ENCODE data around the gene KIN.

KIN gene, protein sequence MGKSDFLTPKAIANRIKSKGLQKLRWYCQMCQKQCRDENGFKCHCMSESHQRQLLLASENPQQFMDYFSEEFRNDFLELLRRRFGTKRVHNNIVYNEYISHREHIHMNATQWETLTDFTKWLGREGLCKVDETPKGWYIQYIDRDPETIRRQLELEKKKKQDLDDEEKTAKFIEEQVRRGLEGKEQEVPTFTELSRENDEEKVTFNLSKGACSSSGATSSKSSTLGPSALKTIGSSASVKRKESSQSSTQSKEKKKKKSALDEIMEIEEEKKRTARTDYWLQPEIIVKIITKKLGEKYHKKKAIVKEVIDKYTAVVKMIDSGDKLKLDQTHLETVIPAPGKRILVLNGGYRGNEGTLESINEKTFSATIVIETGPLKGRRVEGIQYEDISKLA

DNA sequence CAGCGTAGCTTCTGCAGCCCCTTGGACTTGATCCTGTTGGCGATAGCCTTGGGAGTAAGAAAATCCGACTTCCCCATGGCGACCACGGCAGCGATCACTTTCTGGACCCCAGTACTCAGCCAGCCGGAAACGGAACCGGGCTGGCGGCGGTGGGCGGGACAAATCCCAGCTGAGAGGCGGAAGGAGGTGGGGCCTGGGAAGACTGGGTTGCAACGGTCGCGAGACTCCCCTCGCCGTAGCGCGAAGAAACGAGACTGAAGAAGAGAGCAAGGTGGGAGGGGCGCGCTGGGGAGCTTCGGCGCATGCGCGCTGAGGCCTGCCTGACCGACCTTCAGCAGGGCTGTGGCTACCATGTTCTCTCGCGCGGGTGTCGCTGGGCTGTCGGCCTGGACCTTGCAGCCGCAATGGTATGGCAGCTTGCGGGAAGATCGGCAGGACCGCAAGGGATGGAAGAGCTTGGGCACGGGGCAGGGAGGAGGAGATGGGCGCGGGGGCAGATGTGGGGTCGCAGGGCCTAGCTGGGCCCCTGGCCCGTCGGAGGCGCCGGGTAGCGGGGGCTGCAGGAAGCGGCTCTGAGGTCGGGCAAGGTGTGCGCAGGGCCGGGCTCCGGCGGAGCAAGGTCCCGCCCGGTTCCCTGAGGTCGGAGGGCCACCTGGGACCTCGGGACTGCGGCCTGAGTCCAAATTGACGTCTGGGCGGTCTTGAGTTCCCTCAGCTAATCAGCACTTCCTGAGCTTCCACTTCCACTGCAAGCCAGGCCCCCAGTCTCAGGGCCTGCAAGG, at the start of gene KIN, which contains the start of gene ATP5F1C:
Gene KIN (minus strand): TSS at position 137 of the 782 bp plus-strand sequence. CDS start 60 bp downstream, at position 77.
Gene ATP5F1C (plus strand): TSS at position 321 of the 782 bp plus-strand sequence. CDS start 31 bp downstream, at position 352.
- DNase-seq, result peak; percentile 92

DNA sequence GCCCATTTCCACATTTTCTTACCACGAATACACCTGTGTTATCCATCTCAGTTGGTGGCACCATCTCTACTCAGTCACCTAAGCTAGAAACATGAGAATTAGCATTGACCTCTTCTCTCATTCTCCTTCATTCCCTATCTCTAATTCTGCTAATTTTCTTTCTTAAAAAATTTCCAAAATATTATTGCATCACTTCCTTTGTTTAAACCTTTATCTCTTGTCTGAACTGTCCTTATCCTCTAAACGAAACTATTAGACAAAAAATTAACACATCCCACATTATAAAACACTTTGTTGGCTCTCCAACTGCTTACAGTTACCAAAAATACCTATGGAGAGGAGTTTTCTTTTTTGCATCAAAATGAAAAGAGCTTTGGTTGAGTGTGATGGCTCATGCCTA, 48.8 kb upstream of the KIN start:
- no peak for DNase-seq

- no peak for DNase-seq
These were observed 46.5 kb upstream of the KIN start for GRCh38 chr10:7834262-7834661.

DNA sequence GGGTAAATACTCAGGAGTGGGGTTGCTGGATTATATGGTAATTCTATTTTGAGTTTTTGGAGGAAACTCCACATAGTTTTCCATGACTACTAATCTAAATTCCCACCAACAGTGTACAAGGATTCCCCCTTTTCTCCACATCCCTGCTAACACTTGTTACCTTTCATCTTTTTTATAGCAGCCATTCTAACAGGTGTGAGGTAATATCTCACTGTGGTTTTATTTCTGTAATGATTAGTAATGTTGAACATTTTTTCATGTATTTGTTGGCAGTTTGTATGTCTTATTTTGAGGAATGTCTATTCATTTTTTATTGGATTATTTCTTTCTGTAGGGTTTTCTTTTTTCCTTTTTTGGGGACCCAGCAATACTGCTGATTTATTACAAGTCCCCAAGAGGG, 45.4 kb upstream of the KIN start:
- DNase-seq, result no peak

DNA sequence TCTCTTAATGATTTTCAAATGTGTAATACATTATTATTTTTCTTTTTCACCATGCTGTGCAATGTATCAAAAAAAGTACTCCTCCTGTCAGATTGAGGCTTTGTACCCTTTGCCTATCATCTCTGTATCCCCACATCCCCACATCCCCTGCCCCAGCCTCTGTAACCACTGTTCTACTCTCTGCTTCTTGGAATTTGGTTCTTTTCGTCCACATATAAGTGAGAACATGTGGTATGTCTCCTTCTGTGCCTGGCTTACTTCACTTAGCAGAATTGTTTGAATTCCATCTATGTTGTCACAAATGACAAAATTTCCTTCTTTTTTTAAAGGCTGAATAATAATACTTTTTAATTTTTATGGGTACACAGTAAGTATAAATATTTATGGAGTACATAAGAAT, 44.3 kb upstream of the KIN start:
- DNase-seq, result no peak

GRCh38 chr10:7829289-7829834, 41.6 kb upstream of the KIN start:
- DNase-seq, result no peak

DNA sequence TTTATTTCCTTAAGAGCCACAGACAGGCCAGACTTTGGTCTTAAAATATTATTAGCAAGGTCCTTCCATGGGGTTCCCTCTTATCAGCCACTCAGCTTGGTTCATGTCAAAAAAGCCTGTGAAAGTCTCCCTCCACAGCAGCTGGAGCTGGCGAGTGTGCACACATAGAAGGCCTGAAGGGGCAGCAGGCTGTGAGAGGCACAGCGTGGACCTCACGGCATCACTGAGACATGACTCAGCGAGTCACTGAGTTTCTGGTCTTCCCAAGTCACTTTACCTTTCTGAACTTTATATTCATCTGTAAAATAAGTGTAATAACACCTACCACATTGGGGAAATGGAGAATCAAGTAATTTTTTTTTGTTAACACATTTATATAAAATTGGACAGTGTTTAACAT, 39.2 kb upstream of the KIN start:
- DNase-seq, result no peak

DNA sequence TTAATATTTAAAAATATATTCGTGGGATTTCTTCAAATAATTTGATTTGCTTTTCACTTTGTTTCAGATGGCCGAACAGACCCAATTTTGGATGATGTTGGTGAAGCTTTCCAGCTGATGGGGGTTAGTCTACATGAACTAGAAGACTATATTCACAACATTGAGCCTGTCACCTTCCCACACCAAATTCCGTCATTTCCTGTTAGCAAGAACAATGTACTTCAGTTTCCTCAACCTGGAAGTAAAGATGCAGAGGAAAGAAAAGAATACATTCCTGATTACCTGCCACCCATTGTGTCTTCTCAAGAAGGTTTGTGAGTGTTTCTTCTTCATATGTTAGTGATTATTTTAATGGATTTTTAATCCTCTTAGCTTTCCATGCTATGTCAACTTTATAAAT, 36.5 kb upstream of the KIN start:
- no peak for DNase-seq

DNA sequence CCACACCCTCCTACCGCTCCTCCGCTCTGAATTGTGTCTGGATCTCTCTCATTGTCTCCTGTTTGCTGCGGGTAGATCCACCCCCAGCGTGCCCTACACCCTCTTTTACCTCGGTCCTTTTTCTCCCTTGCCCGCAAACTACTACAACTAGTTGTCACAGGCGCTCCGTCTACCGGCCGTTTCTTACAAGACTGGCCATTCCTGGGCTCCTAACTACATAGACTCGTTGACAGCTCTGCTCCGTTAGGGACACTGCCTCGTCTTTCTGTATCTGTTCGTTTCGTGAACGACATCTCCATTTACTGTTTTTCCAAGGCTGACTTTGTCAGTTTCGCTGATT, 31.3 kb upstream of the KIN start:
- peak; percentile 31 for DNase-seq

- DNase-seq, result peak; percentile 94
These were observed 30.7 kb upstream of the KIN start, which contains the start of gene TAF3 for GRCh38 chr10:7818295-7819120. TSS of gene TAF3 (plus strand) at chr10:7818505. CDS start at chr10:7818710, 205 bp downstream.

GRCh38 chr10:7817984-7818294, 30.1 kb upstream of the KIN start:
- no peak for DNase-seq

DNA sequence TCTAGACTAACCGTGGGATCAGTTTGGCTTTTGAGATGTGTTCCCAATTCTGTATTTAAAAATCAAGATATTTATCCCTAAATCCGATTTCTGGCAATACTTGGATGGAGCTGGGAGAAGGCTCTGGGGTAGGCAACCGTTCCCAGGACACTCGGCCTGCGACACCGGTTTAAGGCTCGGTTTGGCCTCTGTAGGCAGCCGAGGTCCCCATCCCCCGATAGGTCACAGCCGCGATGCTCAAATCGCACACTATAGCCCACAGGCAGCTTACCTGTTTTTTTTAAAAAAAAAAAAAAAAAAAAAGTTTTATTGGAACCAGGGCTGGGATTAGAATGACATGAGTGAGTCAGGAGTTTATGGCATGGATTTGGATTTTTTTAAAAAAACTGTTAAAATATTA, 29.8 kb upstream of the KIN start:
- DNase-seq, result peak; percentile 12

DNA sequence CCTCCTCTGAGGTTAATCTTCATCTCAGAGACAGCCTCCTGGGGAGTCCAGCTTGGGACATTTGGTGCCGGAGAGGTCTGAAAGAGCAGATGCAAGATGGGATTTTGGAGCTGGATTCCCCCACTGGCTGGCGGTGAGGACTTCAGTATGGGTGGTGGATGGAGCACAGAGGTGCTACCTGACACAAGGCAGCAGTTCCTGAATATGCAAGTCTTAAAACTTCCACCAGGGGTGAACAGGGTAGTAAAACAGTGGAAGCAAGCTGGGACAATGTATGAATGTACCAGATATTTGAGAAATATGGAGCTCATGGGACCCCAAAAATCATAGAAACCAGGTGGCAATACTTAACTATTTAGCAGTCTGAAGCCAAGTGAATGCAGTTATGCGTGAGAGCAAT, 25.7 kb upstream of the KIN start:
- peak; percentile 4 for DNase-seq

DNA sequence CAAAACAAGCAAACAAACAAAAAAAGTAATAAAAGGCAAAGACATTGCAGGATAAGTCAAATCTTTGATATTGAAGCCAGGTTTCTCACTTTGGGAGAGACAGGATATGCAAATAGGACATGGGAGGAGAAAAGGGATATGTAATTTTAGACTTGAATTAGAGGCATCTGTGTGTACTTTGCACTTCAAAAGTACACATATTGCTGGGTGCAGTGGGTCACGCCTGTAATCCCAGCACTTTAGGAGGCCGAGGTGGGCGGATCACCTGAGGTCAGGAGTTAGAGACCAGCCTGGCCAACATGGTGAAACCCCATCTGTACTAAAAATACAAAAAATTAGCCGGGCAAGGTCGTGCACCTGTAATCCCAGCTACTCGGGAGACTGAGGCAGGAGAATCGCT, 23.9 kb upstream of the KIN start:
- DNase-seq, result peak; percentile 47

- peak; percentile 32 for DNase-seq
These were observed 23.2 kb upstream of the KIN start for GRCh38 chr10:7811000-7811399.

GRCh38 chr10:7810443-7810842, 22.6 kb upstream of the KIN start:
- DNase-seq, result peak; percentile 8

DNA sequence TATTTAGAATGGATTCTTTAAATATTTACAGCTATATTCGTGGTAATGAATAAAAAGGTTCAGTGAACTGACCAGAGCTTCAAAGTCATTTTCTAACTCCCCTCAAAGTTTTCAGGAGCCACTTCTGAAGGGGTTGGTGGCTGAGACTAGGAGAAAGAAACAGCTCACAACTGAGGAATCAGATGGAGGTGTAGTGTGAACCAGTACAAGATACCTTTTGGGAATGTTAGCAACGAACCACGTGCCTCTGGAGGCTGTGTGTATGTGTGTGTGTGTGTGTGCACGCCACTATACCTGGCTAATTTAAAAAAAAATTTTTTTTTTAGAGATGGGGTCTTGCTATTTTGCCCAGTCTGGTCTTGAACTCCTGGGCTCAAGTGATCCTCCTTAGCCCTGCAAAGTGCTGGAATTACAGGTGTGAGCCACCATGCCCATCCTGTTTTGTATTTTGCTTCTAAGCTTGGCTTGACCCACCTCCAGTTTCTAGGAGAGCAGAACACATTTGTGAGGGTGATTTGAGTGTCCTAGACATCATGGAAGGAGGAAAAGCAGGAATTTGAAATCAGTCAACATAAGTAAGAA, 21.0 kb upstream of the KIN start:
- DNase-seq, result no peak

GRCh38 chr10:7804741-7805140, 16.9 kb upstream of the KIN start:
- DNase-seq, result no peak

- no peak for DNase-seq
These were observed 16.4 kb upstream of the KIN start for GRCh38 chr10:7804216-7804615.

DNA sequence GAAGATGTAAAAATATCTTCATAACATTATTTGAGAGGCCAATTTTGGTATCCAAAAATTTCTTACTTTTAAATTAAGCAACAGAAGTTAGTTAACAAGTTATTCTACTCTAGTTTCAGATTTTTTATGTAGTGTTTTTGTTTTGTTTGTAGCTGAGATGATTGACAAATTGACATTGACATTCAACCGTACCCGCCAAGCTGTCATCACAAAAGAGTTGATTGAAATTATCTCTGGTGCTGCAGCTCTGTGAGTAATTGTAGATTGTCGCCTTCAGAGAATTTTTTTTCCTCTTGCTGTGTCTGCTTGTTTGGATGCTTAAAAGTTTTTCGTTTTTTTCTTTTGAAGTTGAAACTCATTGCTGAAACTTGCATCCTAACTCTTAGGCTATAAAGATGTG, 14.8 kb upstream of the KIN start:
- no peak for DNase-seq

DNA sequence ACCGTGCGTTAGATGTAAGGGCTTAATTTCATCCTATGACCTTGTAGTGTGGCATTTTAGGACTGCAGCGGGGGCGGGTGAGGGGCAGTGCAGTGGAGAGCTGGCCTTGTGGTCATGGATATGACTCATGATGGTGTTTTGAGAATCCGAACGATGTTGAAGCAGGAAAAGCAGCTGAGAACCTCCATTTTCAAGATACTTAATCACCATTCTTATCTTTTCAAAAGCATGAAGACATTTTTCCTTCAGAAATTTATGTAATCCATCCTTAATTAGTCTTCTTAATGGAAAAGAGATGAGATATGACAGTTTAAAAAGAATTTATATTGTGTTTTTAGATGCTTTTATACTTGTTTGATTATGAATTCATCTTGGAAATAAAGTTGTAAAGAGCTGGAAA, 9.8 kb upstream of the KIN start:
- DNase-seq, result no peak

DNA sequence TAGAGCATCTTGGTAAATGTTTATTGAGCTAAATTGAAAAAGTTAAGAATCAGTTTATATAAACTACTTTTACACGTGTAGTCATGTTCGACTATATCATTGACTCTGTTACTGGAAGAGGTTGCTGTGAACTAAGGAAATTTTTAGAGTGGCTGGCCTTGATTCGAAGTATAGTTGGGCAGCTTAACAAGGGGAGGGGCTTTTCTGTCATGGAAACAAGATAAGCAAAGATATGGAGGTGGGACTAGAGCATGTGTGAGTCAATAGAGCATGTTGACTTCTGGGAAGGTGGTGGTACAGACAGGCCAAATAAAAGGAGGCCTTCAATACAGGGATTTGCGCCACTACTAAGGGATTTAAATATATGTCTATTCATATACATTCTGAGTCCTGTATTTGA, 7.8 kb upstream of the KIN start:
- DNase-seq, result no peak

Data from NCI-H69 (cell line).